ENCODE results near the gene RAB11FIP3.
"Not testable (repeated sequence)": the region's sequence is repeated elsewhere in the genome, so short reads cannot be mapped to it uniquely, and the experiment has no call there.

The RAB11FIP3 gene

GRCh38 chr16:496097-496886, 70.8 kb downstream of the RAB11FIP3 start:
- no peak for DNase-seq

- DNase-seq, result no peak
Observed at GRCh38 chr16:497258-497657, 71.8 kb downstream of the RAB11FIP3 start.

- no peak for DNase-seq
Observed at GRCh38 chr16:499924-500323, 74.5 kb downstream of the RAB11FIP3 start.

- no peak for DNase-seq
Observed at GRCh38 chr16:500709-501108, 75.3 kb downstream of the RAB11FIP3 start.

- DNase-seq, result no peak
Observed at GRCh38 chr16:502179-502943, 76.9 kb downstream of the RAB11FIP3 start.

- DNase-seq, result no peak
Observed at GRCh38 chr16:503150-504071, 78.0 kb downstream of the RAB11FIP3 start.

GRCh38 chr16:505479-506245, 80.2 kb downstream of the RAB11FIP3 start:
- no peak for DNase-seq

GRCh38 chr16:506246-506546, 80.7 kb downstream of the RAB11FIP3 start:
- no peak for DNase-seq

GRCh38 chr16:507527-507926, 82.1 kb downstream of the RAB11FIP3 start:
- DNase-seq, result not testable (repeated sequence)

- no peak for DNase-seq
Observed at GRCh38 chr16:507996-508395, 82.5 kb downstream of the RAB11FIP3 start.

GRCh38 chr16:508884-509736, 83.7 kb downstream of the RAB11FIP3 start:
- DNase-seq, result no peak

GRCh38 chr16:510066-510825, 84.8 kb downstream of the RAB11FIP3 start:
- no peak for DNase-seq

GRCh38 chr16:512802-513201, 87.4 kb downstream of the RAB11FIP3 start:
- no peak for DNase-seq

- no peak for DNase-seq
Observed at GRCh38 chr16:513950-514349, 88.5 kb downstream of the RAB11FIP3 start.

- no peak for DNase-seq
Observed at GRCh38 chr16:515175-515938, 89.9 kb downstream of the RAB11FIP3 start.

GRCh38 chr16:515939-516226, 90.4 kb downstream of the RAB11FIP3 start:
- no peak for DNase-seq

- no peak for DNase-seq
Observed at GRCh38 chr16:516301-516700, 90.9 kb downstream of the RAB11FIP3 start.

- no peak for DNase-seq
Observed at GRCh38 chr16:518858-519257, 93.4 kb downstream of the RAB11FIP3 start.

- no peak for DNase-seq
Observed at GRCh38 chr16:519425-519824, 94.0 kb downstream of the RAB11FIP3 start.

Measured in CD4-positive, alpha-beta T cell treated with Interleukin-10 for 1 hour (primary cell).